ENCODE measurements around the gene SH3BP1. TPM values are rescaled to one million over a fixed set of nuclear protein-coding genes. Genes with fewer than 3 reads are reported as not detected.

Gene SH3BP1
- polyA plus RNA-seq, 1 donor from 2014 or later: 0.63 TPM

DNA sequence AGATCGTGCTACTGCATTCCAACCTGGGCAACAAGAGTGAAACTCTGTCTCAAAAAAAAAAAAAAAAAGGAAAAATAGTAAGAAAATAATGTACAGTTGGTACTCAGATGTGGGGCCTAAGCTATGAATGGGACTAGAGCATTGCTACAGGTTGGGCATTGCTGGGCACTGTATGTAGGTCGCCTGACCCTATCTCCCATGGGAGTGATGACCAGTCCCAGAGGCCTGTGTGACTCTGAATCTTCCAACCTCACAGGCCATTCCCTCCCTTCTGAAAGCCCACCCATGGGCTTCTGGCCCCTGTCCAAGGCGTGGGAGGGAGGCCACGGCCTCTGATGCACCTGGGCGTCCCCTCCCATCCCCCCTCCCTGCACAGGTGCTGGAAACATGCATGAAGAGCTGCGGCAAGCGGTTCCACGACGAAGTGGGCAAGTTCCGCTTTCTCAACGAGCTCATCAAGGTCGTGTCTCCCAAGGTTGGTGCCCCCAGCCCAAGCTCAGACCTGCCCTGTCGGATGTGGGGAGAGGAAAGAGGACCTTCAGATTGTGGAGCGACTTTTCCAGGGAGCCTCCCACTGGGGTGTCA, 21.3 kb upstream of the SH3BP1 start:
- H3K9ac ChIP-seq (ENCODE audit: low read length): no peak overlapping the region
- H3K4me3 ChIP-seq (ENCODE audit: low read length): no peak overlapping the region
- H3K9me3 ChIP-seq (ENCODE audit: low read length): no peaks in the 10 kb centered on the region
- no peak overlapping the region for H2AFZ ChIP-seq (ENCODE audit: low read depth, low read length)
- no peak overlapping the region for H3K27ac ChIP-seq (ENCODE audit: low read length)
- H3K79me2 ChIP-seq (replicated peaks; ENCODE audit: insufficient read depth, low read length): no peaks in the 10 kb centered on the region
- no peak overlapping the region for H3K4me2 ChIP-seq (ENCODE audit: low read length)
- TF ChIP-seq EP300 (conservative IDR thresholded peaks at IDR 0.05; ENCODE audit: poor library complexity, severe bottlenecking): no peak
- no peak for TF ChIP-seq POLR2AphosphoS5 (IDR thresholded peaks at IDR 0.05)
- no peak for TF ChIP-seq RAD21 (conservative IDR thresholded peaks at IDR 0.05)
- no peak for TF ChIP-seq TAF1 (IDR thresholded peaks at IDR 0.05; ENCODE audit: low read depth)
- TF ChIP-seq MXI1 (conservative IDR thresholded peaks at IDR 0.05; ENCODE audit: poor library complexity, severe bottlenecking): no peak
- no peak for TF ChIP-seq EZH2 (IDR thresholded peaks at IDR 0.05; ENCODE audit: borderline replicate concordance, insufficient read depth, low read length, poor library complexity, severe bottlenecking)
- no peak for TF ChIP-seq SMC3 (conservative IDR thresholded peaks at IDR 0.05; ENCODE audit: poor library complexity)
- TF ChIP-seq, protein P1, sequence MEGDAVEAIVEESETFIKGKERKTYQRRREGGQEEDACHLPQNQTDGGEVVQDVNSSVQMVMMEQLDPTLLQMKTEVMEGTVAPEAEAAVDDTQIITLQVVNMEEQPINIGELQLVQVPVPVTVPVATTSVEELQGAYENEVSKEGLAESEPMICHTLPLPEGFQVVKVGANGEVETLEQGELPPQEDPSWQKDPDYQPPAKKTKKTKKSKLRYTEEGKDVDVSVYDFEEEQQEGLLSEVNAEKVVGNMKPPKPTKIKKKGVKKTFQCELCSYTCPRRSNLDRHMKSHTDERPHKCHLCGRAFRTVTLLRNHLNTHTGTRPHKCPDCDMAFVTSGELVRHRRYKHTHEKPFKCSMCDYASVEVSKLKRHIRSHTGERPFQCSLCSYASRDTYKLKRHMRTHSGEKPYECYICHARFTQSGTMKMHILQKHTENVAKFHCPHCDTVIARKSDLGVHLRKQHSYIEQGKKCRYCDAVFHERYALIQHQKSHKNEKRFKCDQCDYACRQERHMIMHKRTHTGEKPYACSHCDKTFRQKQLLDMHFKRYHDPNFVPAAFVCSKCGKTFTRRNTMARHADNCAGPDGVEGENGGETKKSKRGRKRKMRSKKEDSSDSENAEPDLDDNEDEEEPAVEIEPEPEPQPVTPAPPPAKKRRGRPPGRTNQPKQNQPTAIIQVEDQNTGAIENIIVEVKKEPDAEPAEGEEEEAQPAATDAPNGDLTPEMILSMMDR (IDR thresholded peaks at IDR 0.05; ENCODE audit: poor library complexity, severe bottlenecking): no peak
- TF ChIP-seq, protein P2, sequence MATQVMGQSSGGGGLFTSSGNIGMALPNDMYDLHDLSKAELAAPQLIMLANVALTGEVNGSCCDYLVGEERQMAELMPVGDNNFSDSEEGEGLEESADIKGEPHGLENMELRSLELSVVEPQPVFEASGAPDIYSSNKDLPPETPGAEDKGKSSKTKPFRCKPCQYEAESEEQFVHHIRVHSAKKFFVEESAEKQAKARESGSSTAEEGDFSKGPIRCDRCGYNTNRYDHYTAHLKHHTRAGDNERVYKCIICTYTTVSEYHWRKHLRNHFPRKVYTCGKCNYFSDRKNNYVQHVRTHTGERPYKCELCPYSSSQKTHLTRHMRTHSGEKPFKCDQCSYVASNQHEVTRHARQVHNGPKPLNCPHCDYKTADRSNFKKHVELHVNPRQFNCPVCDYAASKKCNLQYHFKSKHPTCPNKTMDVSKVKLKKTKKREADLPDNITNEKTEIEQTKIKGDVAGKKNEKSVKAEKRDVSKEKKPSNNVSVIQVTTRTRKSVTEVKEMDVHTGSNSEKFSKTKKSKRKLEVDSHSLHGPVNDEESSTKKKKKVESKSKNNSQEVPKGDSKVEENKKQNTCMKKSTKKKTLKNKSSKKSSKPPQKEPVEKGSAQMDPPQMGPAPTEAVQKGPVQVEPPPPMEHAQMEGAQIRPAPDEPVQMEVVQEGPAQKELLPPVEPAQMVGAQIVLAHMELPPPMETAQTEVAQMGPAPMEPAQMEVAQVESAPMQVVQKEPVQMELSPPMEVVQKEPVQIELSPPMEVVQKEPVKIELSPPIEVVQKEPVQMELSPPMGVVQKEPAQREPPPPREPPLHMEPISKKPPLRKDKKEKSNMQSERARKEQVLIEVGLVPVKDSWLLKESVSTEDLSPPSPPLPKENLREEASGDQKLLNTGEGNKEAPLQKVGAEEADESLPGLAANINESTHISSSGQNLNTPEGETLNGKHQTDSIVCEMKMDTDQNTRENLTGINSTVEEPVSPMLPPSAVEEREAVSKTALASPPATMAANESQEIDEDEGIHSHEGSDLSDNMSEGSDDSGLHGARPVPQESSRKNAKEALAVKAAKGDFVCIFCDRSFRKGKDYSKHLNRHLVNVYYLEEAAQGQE (IDR thresholded peaks at IDR 0.05; ENCODE audit: borderline replicate concordance): no peak
- H3K27me3 ChIP-seq (ENCODE audit: insufficient read depth, low read depth, low read length): no peaks in the 10 kb centered on the region
- no peaks in the 10 kb centered on the region for H4K20me1 ChIP-seq (ENCODE audit: insufficient read depth)
- no peaks in the 10 kb centered on the region for H3K9me2 ChIP-seq (ENCODE audit: insufficient read depth, low read length)
- H3K36me3 ChIP-seq (ENCODE audit: insufficient read depth, low read length): no peaks in the 10 kb centered on the region
- H3F3A ChIP-seq (ENCODE audit: insufficient read depth, low read length, poor library complexity, severe bottlenecking): no peaks in the 10 kb centered on the region

GRCh38 chr22:37618674-37619073, 20.8 kb upstream of the SH3BP1 start:
- Histone ChIP-seq H3K4me3 (ENCODE audit: low read length) (no peak overlapping the region), H3K36me3 (ENCODE audit: insufficient read depth, low read length) (no peaks in the 10 kb centered on the region), H3K9ac (ENCODE audit: low read length) (no peak overlapping the region), H4K20me1 (ENCODE audit: insufficient read depth) (no peaks in the 10 kb centered on the region), H3K9me2 (ENCODE audit: insufficient read depth, low read length) (no peaks in the 10 kb centered on the region), H3K27me3 (ENCODE audit: insufficient read depth, low read depth, low read length) (no peaks in the 10 kb centered on the region), H3F3A (ENCODE audit: insufficient read depth, low read length, poor library complexity, severe bottlenecking) (no peaks in the 10 kb centered on the region), H3K79me2 (replicated peaks; ENCODE audit: insufficient read depth, low read length) (no peaks in the 10 kb centered on the region), H3K4me2 (ENCODE audit: low read length) (no peak overlapping the region), H3K9me3 (ENCODE audit: low read length) (no peaks in the 10 kb centered on the region), H3K27ac (ENCODE audit: low read length) (no peak overlapping the region), H2AFZ (ENCODE audit: low read depth, low read length) (no peak overlapping the region)
- TF ChIP-seq EZH2 (IDR thresholded peaks at IDR 0.05; ENCODE audit: borderline replicate concordance, insufficient read depth, low read length, poor library complexity, severe bottlenecking) (no peak), TAF1 (IDR thresholded peaks at IDR 0.05; ENCODE audit: low read depth) (no peak), RAD21 (conservative IDR thresholded peaks at IDR 0.05) (no peak), EP300 (conservative IDR thresholded peaks at IDR 0.05; ENCODE audit: poor library complexity, severe bottlenecking) (no peak), POLR2AphosphoS5 (IDR thresholded peaks at IDR 0.05) (no peak), SMC3 (conservative IDR thresholded peaks at IDR 0.05; ENCODE audit: poor library complexity) (no peak), MXI1 (conservative IDR thresholded peaks at IDR 0.05; ENCODE audit: poor library complexity, severe bottlenecking) (no peak)
- TF ChIP-seq, protein P1 (IDR thresholded peaks at IDR 0.05; ENCODE audit: poor library complexity, severe bottlenecking): no peak
- TF ChIP-seq, protein P2 (IDR thresholded peaks at IDR 0.05; ENCODE audit: borderline replicate concordance): no peak

Measured in neural cell (in vitro differentiated cells).